Hindlimb muscle (tissue), 1 donor: Measurements from ENCODE around the gene FLACC1. TPM values are rescaled to one million over a fixed set of nuclear protein-coding genes. Genes with fewer than 3 reads are reported as not detected.
"Not testable (repeated sequence)": the region's sequence is repeated elsewhere in the genome, so short reads cannot be mapped to it uniquely, and the experiment has no call there.

ENCODE experiments used
- DNase-seq: peaks from one replicate; pipeline ENCODE4 v3.0.0-alpha.2; 2013
- polyA plus RNA-seq: library from polyadenylated mRNA; unstranded; fragments of 120-200 nt; gene quantifications from one replicate; pipeline ENCODE4 v1.2.1, GENCODE V29; 2013; ENCODE audit not compliant: insufficient read length

FLACC1 gene
- polyA plus RNA-seq, 1 donor, result 1.4 TPM

GRCh38 chr2:201349601-201350000, 7.5 kb downstream of the FLACC1 start:
- DNase-seq, result no peak

GRCh38 chr2:201348758-201349157, 8.4 kb downstream of the FLACC1 start:
- no peak for DNase-seq

- DNase-seq, result no peak
Observed at GRCh38 chr2:201347138-201347537, 10.0 kb downstream of the FLACC1 start.

- DNase-seq, result no peak
Observed at GRCh38 chr2:201345625-201346213, 11.4 kb downstream of the FLACC1 start.

GRCh38 chr2:201344663-201345366, 12.3 kb downstream of the FLACC1 start:
- no peak for DNase-seq

GRCh38 chr2:201343559-201343958, 13.6 kb downstream of the FLACC1 start:
- DNase-seq, result no peak

GRCh38 chr2:201342923-201343322, 14.2 kb downstream of the FLACC1 start:
- DNase-seq, result no peak

GRCh38 chr2:201329409-201329808, 27.7 kb downstream of the FLACC1 start:
- DNase-seq, result no peak

GRCh38 chr2:201327678-201328077, 29.5 kb downstream of the FLACC1 start:
- DNase-seq, result no peak

GRCh38 chr2:201322772-201323171, 34.4 kb downstream of the FLACC1 start:
- no peak for DNase-seq

- DNase-seq, result no peak
Observed at GRCh38 chr2:201320701-201321100, 36.4 kb downstream of the FLACC1 start.

GRCh38 chr2:201320257-201320656, 36.9 kb downstream of the FLACC1 start:
- no peak for DNase-seq

- no peak for DNase-seq
Observed at GRCh38 chr2:201319511-201319910, 37.6 kb downstream of the FLACC1 start.

- DNase-seq, result no peak
Observed at GRCh38 chr2:201313362-201313761, 43.8 kb downstream of the FLACC1 start.

- DNase-seq, result no peak
Observed at GRCh38 chr2:201308914-201309313, 48.2 kb downstream of the FLACC1 start.

- no peak for DNase-seq
Observed at GRCh38 chr2:201307876-201308275, 49.3 kb downstream of the FLACC1 start.

- not testable (repeated sequence) for DNase-seq
Observed at GRCh38 chr2:201299929-201300328, 57.2 kb downstream of the FLACC1 start.

GRCh38 chr2:201298462-201299052, 58.6 kb downstream of the FLACC1 start:
- no peak for DNase-seq

- DNase-seq, result not testable (repeated sequence)
Observed at GRCh38 chr2:201290457-201291148, 66.5 kb downstream of the FLACC1 start.

GRCh38 chr2:201285499-201285898, 71.6 kb downstream of the FLACC1 start:
- DNase-seq, result no peak

- no peak for DNase-seq
Observed at GRCh38 chr2:201280191-201281040, 76.7 kb downstream of the FLACC1 start.

GRCh38 chr2:201279079-201279478, 78.1 kb downstream of the FLACC1 start:
- DNase-seq, result no peak
